Measurements from ENCODE around the gene CDC42EP3.

CDC42EP3 gene, protein sequence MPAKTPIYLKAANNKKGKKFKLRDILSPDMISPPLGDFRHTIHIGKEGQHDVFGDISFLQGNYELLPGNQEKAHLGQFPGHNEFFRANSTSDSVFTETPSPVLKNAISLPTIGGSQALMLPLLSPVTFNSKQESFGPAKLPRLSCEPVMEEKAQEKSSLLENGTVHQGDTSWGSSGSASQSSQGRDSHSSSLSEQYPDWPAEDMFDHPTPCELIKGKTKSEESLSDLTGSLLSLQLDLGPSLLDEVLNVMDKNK

DNA sequence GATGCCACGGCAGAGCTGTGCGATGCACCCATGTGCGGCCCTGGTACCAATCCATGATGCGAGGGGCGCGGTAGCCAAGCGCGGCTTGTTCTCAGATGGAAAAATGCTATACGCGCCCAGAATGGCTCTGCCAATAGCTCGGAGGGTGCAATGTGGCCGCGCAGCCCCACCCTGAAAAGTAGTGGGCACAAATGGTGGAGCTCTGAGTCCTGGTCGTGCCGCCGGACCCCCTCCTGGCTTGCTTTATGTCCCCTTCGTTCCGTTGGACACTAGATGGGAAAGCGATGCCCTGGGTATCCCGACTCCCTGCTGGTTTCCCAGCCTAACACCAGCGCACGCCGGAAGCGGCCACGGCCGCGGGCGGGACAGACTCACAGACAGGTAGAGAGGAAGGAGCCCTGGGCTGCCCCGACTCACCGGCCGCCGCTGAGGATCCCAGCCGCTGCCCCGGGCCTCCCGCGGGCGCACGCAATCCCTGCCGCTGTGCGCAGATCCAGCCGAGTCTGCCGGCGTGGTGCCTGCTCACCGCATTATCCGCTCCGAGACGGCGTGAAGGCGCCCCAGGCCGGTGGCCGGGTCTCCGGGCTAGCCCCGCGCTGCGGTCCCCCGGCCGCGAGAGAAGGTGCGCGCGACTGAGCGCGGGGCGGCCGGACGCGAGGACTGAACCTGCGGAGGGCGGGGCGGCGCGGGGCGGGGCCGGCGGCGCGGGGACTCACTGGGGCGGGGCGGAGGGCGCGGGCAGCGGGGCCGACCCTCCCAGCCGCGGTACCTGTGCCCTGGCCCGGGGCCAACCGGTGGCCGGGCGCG lies at the start of gene CDC42EP3:
CDC42EP3 (minus strand) TSS at position 634 of the 807 bp plus-strand sequence. CDS start 25,055 bp downstream, outside the sequence.
- DNase-seq = peak; percentile 84

DNA sequence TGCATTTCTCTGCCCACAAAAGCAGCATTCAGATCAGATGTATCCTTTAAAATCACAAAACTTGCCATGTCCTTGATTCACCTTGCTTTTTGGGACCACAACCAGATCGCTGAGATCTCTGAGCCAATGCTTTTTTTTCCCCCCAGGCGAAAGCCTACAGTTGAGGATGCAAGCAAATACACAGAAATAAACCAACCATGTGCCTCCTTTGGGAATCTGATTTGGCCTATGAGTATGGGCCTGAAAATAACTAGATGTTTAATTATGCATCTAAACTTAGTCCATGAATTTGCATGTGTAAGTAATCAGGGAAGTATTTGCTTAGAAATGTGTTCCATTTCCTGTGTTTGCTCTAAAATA lies 49.7 kb upstream of the CDC42EP3 start:
- no peak for DNase-seq

DNA sequence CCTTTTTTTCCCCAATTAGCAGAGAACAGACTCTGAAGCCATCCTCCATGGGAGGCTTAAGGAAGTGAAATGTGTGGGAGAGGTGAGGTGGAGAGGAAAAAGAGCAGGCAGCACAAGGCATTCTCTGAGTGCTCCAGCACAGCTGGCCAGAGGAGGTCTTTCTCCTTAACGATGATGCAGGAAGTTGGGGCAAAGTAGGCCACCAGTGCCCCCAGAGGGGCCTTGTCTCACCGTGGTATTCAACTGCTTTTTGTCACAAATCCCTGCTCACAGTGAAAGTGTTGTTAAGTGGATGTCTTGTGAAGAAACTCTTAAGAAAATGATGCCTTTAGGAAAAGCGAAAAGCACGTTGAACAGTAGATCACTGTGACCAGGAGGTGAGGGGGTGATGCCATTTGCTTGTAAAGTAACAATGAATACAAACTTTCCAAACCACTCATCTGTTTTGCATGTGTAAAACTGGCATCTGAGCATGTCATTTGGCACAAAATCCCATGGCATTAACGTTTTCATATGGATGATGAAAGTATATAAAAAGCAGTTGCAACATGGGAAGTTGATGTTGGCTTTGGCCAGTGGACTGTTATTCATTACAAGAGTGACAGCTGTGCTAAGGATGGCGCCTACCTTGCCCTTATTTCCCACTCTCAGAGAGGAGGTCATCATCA lies 49.2 kb upstream of the CDC42EP3 start:
- DNase-seq = no peak

DNA sequence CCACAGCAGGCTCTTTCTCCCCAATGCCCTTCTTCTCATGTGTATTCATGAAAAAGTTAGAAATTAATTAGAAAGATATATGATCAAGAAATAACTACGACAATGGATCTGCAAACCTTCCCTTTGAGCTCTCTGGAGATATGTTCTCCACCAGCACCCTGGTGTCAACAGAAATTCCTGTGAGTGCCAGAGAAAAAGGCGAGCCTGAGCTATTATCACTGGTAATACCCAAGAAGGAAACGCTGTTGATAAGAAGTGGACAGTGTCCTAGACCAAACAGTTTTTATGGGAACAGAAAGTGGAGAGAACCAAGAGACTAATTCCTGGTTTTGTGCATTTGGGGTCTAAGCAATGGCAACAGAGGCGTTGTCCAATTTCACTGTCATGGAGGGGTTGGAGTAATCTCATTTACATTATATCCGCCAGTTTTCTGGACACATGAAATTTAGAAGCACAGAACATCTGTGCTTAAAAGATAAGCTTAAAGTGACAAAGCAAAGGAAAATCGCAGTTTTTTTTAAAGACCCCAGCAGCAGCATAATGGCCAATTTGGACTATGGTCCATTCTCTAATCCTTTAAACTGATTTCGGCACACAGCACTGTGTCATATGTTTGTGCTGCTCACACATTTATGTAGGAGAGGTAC lies 47.2 kb upstream of the CDC42EP3 start:
- no peak for DNase-seq

DNA sequence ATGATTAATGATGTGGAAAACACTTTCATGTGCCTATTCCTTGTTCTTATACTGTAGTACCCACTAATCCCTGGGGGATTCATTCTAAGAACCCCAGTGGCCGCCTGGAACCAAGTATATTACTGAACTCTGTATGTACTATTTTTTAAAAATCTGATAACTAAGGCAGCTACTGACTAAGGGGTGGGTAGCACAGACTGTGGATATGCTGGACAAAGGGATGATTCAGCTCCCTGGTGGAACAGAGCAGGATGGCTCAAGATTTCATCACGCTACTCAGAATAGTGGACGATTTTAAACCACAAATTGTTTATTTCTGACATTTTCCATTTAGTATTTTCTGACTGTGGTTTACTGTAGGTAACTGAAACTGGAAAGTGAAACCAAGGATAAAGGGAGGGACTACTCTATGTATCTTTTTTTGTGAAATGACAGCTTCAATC lies 41.8 kb upstream of the CDC42EP3 start:
- no peak for DNase-seq

DNA sequence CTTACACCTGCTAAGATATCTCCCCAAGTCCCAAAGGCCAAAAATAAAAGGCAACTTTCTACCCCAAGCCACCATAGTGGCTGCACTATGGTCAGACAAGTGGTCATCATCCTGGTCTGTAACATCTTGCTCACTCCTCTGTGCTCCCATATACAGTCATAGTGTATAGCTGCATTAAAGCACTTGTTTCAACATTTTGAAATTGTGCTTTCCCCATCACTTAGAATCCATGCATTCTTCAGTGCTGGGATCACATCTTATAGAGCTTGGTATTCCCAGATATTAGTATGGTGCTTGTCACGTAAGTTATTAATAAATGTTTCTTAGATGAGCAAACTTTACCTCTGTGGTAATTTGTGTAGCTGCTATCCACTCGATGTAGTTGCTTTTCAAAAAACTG lies 40.4 kb upstream of the CDC42EP3 start:
- no peak for DNase-seq

DNA sequence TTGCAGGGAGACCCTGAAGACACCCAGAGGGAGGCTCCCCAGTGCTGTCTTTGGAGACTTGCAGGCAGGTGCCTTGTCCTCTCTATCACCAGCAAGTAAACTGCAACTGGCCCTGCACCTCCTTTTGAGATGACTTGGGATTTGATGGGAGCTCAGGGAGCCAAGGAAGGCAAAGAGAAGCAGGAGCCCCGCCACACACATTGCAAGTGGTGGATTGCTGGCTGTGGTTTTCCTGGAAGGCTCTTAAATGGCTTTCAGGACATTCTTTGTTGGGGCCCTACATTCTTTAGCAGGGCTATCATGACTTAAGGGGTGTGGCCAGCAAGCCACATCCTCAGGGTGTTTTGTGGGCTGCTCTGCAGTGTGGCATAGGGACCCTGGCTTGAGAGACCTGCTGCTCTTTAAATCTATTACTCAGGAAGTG lies 39.9 kb upstream of the CDC42EP3 start:
- peak; percentile 48 for DNase-seq

DNA sequence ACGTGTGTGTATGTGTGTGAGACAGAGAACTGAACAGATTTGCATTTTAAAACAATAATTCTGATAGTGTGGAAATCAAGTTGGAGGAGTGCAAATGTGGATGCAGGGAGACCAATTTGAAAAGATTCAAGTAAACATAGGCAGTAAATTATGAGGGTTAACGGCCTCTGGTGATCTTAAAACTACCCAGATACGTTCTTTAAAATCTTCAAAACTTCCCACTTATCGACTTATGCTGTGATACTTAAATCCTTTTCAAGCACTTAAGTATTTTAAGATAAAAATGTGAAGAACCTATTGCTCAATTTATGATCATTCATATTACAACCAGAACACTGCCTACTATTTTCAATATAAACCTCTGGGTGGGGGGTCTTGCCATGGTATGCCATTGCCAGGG lies 37.7 kb upstream of the CDC42EP3 start:
- DNase-seq = no peak

DNA sequence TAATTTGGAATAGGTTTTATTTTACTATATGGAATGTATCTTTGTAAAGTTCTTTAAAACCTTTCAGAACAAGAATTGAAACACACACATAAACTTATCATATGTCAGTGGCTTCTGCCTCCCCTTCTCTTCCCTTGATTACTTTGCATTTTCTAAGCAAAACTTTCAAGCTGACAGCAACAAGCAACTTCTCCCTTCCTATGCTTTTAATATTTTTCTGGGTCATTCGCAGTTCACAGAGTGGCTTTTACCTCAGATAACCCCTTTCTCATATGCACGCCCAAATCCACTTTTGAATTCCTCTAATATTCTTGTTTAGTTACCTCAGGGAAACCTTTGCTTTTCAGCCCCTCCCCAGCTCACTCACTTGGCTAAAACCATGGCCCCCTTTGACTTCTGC lies 36.7 kb upstream of the CDC42EP3 start:
- no peak for DNase-seq

DNA sequence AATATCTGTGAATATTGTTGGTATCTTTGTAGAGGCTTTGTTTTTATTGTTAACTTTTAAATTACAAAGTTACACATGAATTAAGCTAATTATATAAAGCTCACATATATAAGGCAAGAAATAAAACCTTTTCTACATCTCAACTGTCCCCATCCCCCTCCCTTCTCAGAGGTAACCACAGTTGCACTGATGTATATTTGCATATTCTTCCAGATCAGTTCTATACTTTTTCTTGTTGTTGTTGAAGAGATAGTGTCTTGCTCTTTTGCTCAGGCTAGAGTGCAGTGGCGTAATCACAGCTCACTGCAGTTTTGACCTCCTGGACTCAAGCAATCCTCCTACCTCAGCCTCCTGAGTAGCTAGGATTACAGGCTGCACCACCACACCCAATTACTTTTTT lies 36.0 kb upstream of the CDC42EP3 start:
- DNase-seq = no peak

DNA sequence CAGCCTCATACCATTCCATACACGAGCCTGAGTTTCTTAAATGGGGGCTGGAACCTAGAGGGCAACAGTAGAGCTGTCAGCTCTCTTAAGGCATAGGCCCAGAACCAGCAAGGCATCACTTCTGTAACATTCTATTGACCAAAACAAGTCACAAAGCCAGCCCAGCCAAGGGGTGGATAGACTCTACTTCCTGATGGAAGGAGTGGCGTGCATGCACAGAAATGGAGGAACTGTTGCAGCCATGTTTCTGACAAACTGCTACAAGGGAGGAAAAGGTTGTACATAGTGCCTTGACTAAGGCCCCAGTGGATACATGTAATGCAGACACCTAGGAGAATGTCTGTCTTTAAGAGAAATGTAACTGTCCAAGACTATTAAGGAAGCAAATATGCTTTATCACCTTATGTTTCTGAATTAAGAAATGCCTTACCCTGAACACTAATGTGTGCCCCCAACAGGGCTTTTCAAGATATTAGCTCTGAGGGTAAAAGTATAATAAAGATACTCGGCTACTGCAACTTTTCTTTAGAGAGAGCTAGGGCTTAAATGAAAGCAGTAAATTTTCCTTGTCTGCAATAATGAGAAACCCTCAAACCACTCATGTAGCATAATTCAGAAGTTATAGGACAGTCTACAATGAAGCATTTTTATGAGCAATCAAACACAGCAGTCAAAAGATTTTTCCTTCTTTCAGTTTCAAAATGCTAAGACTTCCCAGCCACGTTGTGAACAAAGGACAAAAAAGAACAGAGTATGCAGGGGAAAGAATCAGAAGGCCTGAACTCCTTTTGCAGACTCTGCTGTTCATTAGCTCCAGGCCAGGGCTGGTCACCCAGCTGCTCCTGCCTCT lies 35.1 kb upstream of the CDC42EP3 start:
- no peak for DNase-seq

DNA sequence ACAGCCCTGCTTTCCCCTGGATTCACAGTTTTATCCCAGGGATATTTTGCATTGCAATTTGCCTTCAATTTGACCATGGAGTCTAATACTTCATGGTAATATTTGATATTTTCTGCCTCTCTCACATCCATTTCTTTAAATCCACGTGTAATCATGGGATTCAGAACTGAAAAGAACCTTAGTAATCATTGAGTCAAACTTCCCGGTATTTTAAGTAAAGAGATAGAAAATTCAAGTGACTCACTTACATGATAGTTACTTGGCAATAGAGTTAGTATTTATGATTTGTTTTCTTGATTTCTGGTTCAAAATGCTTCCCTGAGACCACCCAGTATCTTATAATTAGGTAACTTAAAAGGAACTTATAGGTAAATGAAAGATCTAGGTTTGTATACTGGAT lies 33.7 kb upstream of the CDC42EP3 start:
- no peak for DNase-seq

DNA sequence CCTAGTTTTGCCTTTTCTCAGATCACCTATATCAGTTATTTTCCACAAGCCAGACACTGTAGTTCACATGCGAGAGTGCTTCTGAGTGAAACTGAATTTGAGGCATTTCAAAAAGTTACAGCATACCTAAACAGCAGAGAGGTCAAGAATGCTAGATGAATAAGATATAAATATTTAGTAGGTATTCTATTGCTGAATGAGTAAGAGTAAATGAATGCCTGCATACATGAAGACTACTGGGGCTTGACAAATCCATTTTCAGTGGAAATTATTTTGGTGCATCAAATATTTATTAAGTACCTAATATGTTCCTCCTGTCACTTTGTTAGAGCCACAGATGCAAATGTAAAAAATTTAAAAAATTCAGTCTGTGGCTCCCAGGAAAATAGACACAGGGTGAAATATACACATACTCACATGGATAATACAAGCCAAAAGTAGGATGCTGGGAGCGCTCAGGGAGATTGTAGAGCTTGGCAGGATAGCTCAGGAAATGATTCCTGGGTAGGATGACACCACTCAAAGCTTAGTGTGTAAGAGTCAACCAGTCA lies 27.6 kb upstream of the CDC42EP3 start:
- no peak for DNase-seq

DNA sequence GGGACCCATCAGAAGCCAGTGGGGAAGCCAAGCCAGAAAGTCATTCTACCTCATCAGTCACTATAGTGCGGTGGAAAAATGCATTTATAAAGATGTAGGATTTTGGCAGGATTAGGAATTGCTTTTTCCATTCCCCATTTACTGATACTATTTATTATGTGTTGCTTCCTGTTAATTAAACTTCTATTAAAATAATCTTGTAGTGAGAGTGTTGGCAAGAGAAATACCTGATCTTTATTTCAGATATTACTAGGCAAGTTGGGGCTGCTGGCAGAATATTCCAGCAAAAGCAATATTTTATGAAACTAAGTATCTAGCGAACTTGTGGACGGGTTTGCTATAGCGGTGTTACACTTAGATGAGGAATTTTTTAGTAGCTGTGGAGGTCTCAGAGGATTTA lies 23.9 kb upstream of the CDC42EP3 start:
- no peak for DNase-seq

DNA sequence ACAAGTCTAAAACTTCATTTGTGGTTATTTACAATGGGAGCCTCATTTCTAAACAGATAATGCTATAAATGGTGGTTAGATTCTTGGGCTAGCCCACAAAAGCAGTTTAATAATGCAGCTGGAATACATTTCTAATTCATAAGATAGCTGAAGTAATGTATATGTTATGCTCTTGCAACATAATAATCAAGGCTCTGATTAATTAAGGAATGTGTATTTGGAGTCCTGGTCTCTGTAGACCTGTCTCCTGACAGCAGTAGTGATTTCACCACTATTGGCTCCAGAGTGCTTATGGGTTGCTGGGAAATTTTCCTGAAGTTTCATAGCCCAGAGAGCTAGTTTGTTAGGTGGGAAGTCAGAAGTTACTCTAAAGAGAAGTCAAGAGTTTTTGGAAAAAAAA lies 21.3 kb upstream of the CDC42EP3 start:
- no peak for DNase-seq

DNA sequence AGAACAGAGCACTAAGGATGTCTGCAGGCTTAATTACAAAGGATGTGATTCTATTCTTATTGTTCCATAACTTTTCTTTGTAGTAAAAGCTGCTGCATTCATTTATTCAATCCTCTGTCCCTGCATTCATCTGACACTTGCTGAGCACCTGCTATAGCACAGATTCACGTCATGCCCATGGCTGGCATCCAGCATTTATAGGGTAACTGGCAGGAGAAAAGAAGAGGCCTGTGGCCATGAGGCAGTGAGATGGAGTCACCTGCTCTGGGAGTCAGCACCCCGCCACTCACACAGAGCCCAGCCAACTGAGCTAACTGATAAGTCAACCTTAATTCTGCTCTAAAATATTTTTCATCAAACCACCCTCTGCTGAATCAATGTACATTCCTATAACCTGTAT lies 18.3 kb upstream of the CDC42EP3 start:
- no peak for DNase-seq

DNA sequence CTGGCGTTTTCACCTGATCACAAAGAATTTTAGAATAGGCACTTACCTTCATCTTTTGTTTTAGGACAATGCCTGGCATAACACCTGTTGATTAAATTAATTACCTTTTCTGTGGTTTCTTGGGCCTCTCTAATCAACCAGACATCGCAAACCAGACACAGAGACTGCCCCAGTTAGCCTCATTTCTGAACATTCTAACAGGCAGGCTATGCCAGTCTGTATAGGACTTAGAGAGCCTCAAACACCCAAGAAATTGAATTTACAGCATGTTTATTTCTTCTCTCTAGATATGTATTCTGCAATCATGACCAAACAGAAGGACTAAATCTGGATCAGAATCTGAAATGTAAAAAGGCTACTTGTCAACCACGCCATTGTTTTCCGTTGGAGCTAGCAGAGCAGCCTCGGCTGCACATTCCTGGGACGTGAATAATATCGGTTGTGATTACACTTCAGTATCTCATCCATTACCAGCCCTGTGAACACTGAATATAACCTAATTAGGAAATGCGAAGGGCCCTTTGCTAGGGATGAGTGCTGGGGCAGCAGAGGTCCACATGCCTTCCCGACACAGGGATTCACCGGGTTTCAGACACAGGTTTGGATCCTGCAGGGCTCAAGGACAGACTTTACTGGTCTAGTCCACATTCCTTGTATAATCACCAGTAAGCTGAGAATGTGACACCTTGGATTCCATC lies 17.5 kb upstream of the CDC42EP3 start:
- no peak for DNase-seq

DNA sequence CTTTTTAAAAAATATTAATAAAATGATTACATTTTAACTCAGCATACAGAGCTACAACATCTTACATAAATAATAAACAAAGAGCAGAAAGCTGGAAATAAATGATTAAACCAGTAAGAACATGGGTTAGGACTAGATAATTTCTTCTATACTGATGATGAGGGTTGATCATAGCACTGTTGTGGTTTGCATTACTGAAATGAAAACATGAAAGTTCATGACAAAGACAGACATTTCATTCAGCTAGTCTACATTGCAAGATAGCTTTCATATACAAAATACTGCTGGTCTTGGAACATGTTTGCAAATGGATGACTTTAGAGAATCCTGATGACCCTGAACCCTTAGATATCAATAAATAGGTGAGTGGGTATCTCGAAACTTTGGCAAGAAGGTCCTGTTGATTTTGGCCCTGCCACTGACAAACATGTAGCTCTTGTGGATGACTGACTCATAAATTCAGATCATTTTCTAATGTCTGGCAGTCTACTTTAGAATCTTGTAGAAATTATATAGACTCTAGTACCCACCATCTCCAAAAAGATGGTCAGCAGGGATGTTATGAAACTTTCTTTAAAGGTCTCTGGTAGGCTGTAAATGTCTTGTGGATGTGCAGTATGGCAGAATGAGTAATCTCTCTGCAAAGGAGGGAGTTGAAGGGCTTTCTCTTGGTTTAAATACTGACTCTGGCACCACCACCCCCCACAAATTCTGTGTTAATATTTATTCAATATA lies 15.5 kb upstream of the CDC42EP3 start:
- no peak for DNase-seq

DNA sequence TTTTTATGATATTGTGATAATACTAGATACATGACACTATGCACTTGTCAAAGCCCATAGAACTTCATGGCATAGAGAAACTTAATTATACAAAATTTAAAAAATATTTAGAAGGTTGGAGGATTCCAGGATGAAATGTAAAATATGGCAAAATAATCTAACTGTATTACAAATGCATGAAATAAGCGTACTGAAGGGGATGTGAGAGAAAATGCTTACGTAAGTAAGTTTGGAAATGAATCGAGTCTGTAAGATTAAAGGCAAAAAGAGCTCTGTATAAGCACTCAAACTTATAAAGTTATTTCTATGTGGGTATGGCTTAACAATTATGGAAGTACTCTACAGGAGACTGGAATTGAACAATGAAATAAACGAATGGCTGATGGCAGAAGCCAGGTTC lies 13.4 kb upstream of the CDC42EP3 start:
- no peak for DNase-seq

DNA sequence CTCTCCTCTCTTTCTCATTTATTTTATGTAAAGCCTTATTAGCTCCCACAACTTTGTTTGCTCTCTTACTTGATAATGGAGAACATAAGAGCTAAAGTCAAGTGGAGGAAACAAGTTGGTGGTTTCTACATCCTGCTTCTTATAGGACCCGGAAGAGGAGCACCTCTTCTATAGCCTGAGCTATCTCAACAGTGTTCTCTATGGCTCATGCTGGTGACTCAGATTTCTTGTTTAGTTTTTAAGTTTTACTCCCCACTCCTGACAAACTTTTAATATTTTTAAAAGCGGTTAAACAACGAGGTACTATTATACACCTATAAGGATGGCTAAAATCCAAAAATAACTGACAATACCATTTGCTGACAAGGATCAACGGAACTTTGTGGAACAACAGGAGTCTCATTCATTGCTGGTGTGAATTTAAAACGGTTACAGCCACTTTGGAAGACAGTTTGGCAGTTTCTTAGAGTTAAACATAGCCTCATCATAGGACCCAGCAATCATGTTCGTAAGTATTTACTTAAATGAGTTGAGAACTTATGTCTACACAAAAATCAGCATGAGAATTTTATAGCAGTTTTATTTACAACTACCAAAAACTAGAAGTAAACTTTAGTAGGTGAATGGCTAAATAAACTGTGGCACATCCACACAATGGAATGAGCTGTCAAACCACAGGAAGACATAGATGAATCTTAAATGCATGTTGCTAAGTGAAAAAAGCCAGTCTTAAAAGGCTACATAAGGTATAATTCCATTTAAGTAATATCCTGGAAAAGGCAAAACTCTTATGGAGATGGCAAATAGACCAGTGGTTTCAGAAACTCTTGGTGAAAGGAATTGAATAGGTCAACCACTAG lies 12.7 kb upstream of the CDC42EP3 start:
- DNase-seq = peak; percentile 35
